ENCODE measurements around the gene ZNRF1. TPM values are rescaled to one million over a fixed set of nuclear protein-coding genes. Genes with fewer than 3 reads are reported as not detected.

The ZNRF1 gene
- total RNA-seq, 1 experiment from 2014 or later, result 48.2 TPM

- POLR2A ChIA-PET, result no interaction called here
- H3K4me2 ChIP-seq (ENCODE audit: low read length), result no peak overlapping the region
- H2AFZ ChIP-seq (ENCODE audit: low read depth, low read length, poor library complexity, severe bottlenecking), result no peak overlapping the region
- no peaks in the 10 kb centered on the region for H3K36me3 ChIP-seq (ENCODE audit: control insufficient read depth in 1 of 2, insufficient read depth in 2 of 2, low read length in 2 of 2)
- no peak overlapping the region for H3K27ac ChIP-seq (ENCODE audit: low read depth, low read length)
- intact Hi-C loops (cut with micrococcal nuclease), result no loop called here
- no TSS peak for BruUV-seq (replicated peaks)
- peaks cover 73% of the 10 kb centered on the region for H3K79me2 ChIP-seq (ENCODE audit: insufficient read depth, low read length)
- RAD21 ChIA-PET (ENCODE audit: low non-redundant PET in 1 of 2, low total read pairs in 2 of 2, uncharacterized antibody in 2 of 2, unreplicated experiment in 2 of 2), result no interaction called here
- H3K4me1 ChIP-seq (ENCODE audit: control insufficient read depth in 1 of 2, insufficient read depth in 2 of 2, low read length in 2 of 2), result peaks cover 44 to 60% of the 10 kb centered on the region in 2 experiments
- no peak for ATAC-seq
- no peak overlapping the region for H3K9ac ChIP-seq (ENCODE audit: low read length)
- CTCF ChIA-PET, result no interaction called here
- H3K27me3 ChIP-seq (ENCODE audit: insufficient read depth, low read length), result no peaks in the 10 kb centered on the region
- no peak for TF ChIP-seq POLR2AphosphoS5 (IDR thresholded peaks at IDR 0.05; ENCODE audit: low read depth, low read length)
- TF ChIP-seq SRF (IDR thresholded peaks at IDR 0.05; ENCODE audit: low read depth), result no peak
- TF ChIP-seq EGR1 (IDR thresholded peaks at IDR 0.05; ENCODE audit: low read depth), result no peak
- H3K9me2 ChIP-seq (ENCODE audit: insufficient read depth), result no peaks in the 10 kb centered on the region
- no peak for DNase-seq (ENCODE audit: low read depth, low spot score)
- no peaks in the 10 kb centered on the region for H3K9me3 ChIP-seq (ENCODE audit: control insufficient read depth in 1 of 2, insufficient read depth in 1 of 2, low read depth in 1 of 2, low read length in 2 of 2)
- 0 out of 2 replicates have a peak, but pooled peaks cover 4% of the 10 kb centered on the region for H4K20me1 ChIP-seq (ENCODE audit: insufficient read depth)
- H3K4me3 ChIP-seq (replicated peaks in 1 of 2; ENCODE audit: low read depth in 1 of 2, low read length in 2 of 2), result no peak overlapping the region
Measured at GRCh38 chr16:75027520-75028300, 28.9 kb downstream of the ZNRF1 start.

GRCh38 chr16:75028544-75029135 lies 29.8 kb downstream of the ZNRF1 start:
- Histone ChIP-seq H3K4me3 (replicated peaks in 1 of 2; ENCODE audit: low read depth in 1 of 2, low read length in 2 of 2) (no peak overlapping the region), H3K79me2 (ENCODE audit: insufficient read depth, low read length) (peaks cover 75% of the 10 kb centered on the region), H3K4me1 (ENCODE audit: control insufficient read depth in 1 of 2, insufficient read depth in 2 of 2, low read length in 2 of 2) (peaks cover 44 to 55% of the 10 kb centered on the region in 2 experiments), H2AFZ (ENCODE audit: low read depth, low read length, poor library complexity, severe bottlenecking) (no peak overlapping the region), H3K27me3 (ENCODE audit: insufficient read depth, low read length) (no peaks in the 10 kb centered on the region), H3K9me2 (ENCODE audit: insufficient read depth) (no peaks in the 10 kb centered on the region), H3K4me2 (ENCODE audit: low read length) (no peak overlapping the region), H3K36me3 (ENCODE audit: control insufficient read depth in 1 of 2, insufficient read depth in 2 of 2, low read length in 2 of 2) (no peaks in the 10 kb centered on the region), H3K27ac (ENCODE audit: low read depth, low read length) (no peak overlapping the region), H4K20me1 (ENCODE audit: insufficient read depth) (0 out of 2 replicates have a peak, but pooled peaks cover 4% of the 10 kb centered on the region), H3K9me3 (ENCODE audit: control insufficient read depth in 1 of 2, insufficient read depth in 1 of 2, low read depth in 1 of 2, low read length in 2 of 2) (no peaks in the 10 kb centered on the region), H3K9ac (ENCODE audit: low read length) (no peak overlapping the region)
- ChIA-PET RAD21 (ENCODE audit: low non-redundant PET in 1 of 2, low total read pairs in 2 of 2, uncharacterized antibody in 2 of 2, unreplicated experiment in 2 of 2) (no interaction called here), POLR2A (no interaction called here), CTCF (interaction anchor here (1.5 kb wide), 1 partner anchor 16 kb away, joined by 3 read pairs; no protein-coding TSS in a partner anchor)
- intact Hi-C loops (cut with micrococcal nuclease), result no loop called here
- BruUV-seq (replicated peaks), result no TSS peak
- DNase-seq (ENCODE audit: low read depth, low spot score), result no peak
- no peak for ATAC-seq
- no peak for TF ChIP-seq EGR1 (IDR thresholded peaks at IDR 0.05; ENCODE audit: low read depth)
- TF ChIP-seq EZH2 (IDR thresholded peaks at IDR 0.05), result no peak
- TF ChIP-seq JUND (IDR thresholded peaks at IDR 0.05), result no peak
- TF ChIP-seq CBX3 (IDR thresholded peaks at IDR 0.05; ENCODE audit: low read depth), result no peak
- TF ChIP-seq POLR2AphosphoS5 (IDR thresholded peaks at IDR 0.05; ENCODE audit: low read depth, low read length), result no peak
- no peak for TF ChIP-seq SIN3A (IDR thresholded peaks at IDR 0.05; ENCODE audit: low read depth)
